Measurements from ENCODE around the gene SPSB4. TPM values are rescaled to one million over a fixed set of nuclear protein-coding genes. Genes with fewer than 3 reads are reported as not detected.

SPSB4 gene
- total and polyA plus RNA-seq, 8 donors = 2.6 to 20.2 (median 11.1) TPM

DNA sequence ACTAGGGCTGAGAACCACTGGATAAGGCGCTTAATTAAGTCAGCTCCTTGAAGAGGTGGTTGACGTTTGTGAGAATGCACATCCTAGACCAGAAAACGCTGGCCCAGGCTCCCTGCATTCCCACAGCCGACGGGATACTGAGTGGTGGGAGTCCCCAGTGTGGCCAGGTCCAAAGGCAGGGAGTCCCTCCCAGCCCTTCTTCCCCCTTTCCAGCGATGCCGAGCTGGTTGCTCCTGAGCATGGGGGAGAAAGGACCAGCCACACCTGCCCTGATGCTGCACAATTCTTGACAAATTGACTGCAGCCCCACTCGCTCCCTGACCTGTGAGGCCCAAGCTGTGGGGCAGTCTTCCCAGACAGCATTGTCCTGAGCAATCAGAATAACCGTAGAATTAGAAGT is 101.0 kb downstream of the SPSB4 start:
- H3K27ac ChIP-seq = no peak overlapping the region
- H3K4me3 ChIP-seq = no peak overlapping the region
- no peak for ATAC-seq
- H3K36me3 ChIP-seq = no peaks in the 10 kb centered on the region
- intact Hi-C loops (cut with DNase I) = no loop called here
- TF ChIP-seq, protein P1, sequence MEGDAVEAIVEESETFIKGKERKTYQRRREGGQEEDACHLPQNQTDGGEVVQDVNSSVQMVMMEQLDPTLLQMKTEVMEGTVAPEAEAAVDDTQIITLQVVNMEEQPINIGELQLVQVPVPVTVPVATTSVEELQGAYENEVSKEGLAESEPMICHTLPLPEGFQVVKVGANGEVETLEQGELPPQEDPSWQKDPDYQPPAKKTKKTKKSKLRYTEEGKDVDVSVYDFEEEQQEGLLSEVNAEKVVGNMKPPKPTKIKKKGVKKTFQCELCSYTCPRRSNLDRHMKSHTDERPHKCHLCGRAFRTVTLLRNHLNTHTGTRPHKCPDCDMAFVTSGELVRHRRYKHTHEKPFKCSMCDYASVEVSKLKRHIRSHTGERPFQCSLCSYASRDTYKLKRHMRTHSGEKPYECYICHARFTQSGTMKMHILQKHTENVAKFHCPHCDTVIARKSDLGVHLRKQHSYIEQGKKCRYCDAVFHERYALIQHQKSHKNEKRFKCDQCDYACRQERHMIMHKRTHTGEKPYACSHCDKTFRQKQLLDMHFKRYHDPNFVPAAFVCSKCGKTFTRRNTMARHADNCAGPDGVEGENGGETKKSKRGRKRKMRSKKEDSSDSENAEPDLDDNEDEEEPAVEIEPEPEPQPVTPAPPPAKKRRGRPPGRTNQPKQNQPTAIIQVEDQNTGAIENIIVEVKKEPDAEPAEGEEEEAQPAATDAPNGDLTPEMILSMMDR (IDR thresholded peaks at IDR 0.05) = no peak
- DNase-seq = no peak
- H3K9me3 ChIP-seq = no peaks in the 10 kb centered on the region
- no peaks in the 10 kb centered on the region for H3K4me1 ChIP-seq
- H3K27me3 ChIP-seq = no peaks in the 10 kb centered on the region
- WGBS, 2 donors = 93 to 94% methylated on average over 9 of the region's 9 CpGs
- FAIRE-seq = no peak

DNA sequence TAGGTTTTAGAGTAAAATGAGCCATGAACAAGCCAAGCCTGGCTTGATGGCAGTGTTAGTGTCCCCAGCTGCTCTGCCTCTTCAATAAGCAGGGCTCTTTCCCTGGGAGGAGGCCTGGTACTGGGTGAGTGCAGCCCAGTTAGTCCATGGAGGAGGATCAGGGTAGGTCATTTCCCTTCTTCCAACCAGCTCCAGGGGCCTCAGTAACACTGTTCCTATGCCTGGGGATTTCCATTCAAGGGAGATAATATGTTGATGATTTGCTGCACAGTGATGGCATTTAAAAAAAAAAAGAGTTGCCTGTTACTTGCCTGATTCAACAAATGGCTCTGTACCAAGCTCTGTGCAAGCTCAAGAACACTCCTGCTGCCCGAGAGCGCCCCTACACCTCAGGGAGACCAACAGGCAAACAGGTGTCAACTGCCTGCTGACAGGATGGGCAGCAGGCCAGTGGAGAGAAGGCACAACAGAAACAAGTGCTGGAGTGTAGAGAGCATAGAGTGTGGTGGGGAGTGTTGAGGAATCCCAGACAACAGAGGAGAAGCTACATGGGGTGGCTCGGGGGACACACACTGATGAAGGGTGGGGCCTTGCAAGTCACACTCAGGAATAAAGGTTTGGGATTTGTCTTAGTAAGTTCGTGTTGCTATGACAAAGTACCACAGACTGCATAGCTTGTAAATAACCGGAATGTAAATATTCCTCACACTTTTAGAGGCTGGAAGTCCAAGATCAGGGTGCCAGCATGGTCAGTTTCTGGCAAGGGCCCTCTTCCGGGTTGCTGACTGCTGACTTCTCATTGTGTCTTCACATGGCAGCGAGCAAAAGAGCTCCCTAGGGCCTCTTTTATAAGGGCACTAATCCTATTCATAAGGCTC is 101.9 kb downstream of the SPSB4 start:
- ATAC-seq (peak; percentile 28 to 61 (median 40)), FAIRE-seq (no peak), DNase-seq (peak in 1 of 6 donors; percentile 35)
- Histone ChIP-seq H3K9me3 (no peaks in the 10 kb centered on the region), H3K27ac (no peak overlapping the region), H3K4me1 (no peaks in the 10 kb centered on the region), H3K4me3 (no peak overlapping the region), H3K27me3 (no peaks in the 10 kb centered on the region), H3K36me3 (no peaks in the 10 kb centered on the region)
- 77 to 79% methylated on average over 7 of the region's 7 CpGs for WGBS, 2 donors
- intact Hi-C loops (cut with DNase I) = no loop called here
- TF ChIP-seq, protein P1 (IDR thresholded peaks at IDR 0.05) = no peak

DNA sequence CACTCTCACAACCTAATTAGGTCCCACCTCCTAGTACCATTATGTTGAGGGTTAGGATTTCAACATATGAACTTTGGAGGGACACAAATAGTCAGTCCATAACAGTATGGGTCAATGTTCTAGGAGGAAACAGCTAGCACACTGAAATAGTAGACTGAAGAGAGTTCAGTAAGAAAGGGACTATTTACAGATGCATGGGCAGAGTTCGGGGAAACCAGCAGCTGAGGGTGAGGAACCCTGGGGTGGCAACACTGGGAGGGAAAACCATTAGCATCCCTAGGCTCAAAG is 102.5 kb downstream of the SPSB4 start:
- 87 to 95% methylated on average over 1 of the region's 1 CpG for WGBS, 2 donors
- H3K4me1 ChIP-seq = no peaks in the 10 kb centered on the region
- DNase-seq = no peak
- intact Hi-C loops (cut with DNase I) = no loop called here
- ATAC-seq = no peak
- FAIRE-seq = no peak
- TF ChIP-seq, protein P1 (IDR thresholded peaks at IDR 0.05) = no peak
- no peak overlapping the region for H3K27ac ChIP-seq
- H3K9me3 ChIP-seq = no peaks in the 10 kb centered on the region
- H3K4me3 ChIP-seq = no peak overlapping the region
- no peaks in the 10 kb centered on the region for H3K36me3 ChIP-seq
- H3K27me3 ChIP-seq = no peaks in the 10 kb centered on the region

DNA sequence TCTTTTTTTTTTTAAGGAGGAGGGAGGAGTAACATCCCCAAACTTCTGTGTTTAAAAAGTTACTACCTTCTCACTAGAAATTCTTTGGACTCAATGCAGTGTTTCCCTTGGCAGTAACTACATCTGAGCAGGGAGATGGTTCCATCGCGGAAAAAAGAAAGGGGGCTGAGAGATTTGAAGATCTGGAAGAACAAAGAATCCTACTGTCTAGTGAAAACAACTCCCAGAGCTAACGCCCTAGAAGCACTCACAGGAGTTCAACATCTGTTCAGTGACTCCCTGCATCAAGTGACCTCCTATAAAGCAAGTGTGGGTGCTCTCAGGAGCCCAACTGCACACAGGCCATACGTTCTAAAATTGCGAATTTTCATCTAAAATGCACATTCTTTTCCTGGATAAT is 113.7 kb downstream of the SPSB4 start:
- Histone ChIP-seq H3K4me1 (no peaks in the 10 kb centered on the region), H3K27me3 (no peaks in the 10 kb centered on the region), H3K9me3 (no peaks in the 10 kb centered on the region), H3K4me3 (no peak overlapping the region), H3K36me3 (no peaks in the 10 kb centered on the region), H3K27ac (no peak overlapping the region)
- WGBS, 2 donors = 77 to 84% methylated on average over 5 of the region's 5 CpGs
- intact Hi-C loops (cut with DNase I) = no loop called here
- FAIRE-seq (no peak), ATAC-seq (no peak), DNase-seq (no peak)
- TF ChIP-seq, protein P1 (IDR thresholded peaks at IDR 0.05) = no peak

DNA sequence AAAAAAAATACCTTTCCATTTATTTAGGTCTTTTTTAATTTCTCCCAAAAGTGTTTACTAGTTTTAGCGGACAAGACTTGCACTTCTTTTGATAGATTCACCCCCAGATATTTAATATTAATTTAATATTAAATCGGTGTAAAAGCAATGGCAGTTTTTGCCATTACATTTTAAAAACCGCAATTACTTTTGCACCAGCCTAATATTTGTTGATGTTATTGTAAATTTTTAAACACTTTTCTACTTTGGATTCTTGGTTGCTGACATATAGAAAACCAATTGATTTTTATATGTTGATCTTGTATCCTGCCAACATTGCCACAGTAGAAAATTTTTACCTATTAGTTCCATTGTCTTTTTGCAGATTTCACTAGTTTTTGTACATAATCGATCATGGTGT is 116.5 kb downstream of the SPSB4 start:
- FAIRE-seq (no peak), ATAC-seq (no peak), DNase-seq (no peak)
- Histone ChIP-seq H3K27ac (no peak overlapping the region), H3K4me1 (no peaks in the 10 kb centered on the region), H3K27me3 (no peaks in the 10 kb centered on the region), H3K36me3 (no peaks in the 10 kb centered on the region), H3K9me3 (no peaks in the 10 kb centered on the region), H3K4me3 (no peak overlapping the region)
- intact Hi-C loops (cut with DNase I) = no loop called here
- 97% methylated on average over 4 of the region's 4 CpGs for WGBS, 2 donors
- TF ChIP-seq, protein P1 (IDR thresholded peaks at IDR 0.05) = no peak

Measured in pancreas (tissue), 10 donors.